ENCODE measurements around the gene MAGI1.

DNA sequence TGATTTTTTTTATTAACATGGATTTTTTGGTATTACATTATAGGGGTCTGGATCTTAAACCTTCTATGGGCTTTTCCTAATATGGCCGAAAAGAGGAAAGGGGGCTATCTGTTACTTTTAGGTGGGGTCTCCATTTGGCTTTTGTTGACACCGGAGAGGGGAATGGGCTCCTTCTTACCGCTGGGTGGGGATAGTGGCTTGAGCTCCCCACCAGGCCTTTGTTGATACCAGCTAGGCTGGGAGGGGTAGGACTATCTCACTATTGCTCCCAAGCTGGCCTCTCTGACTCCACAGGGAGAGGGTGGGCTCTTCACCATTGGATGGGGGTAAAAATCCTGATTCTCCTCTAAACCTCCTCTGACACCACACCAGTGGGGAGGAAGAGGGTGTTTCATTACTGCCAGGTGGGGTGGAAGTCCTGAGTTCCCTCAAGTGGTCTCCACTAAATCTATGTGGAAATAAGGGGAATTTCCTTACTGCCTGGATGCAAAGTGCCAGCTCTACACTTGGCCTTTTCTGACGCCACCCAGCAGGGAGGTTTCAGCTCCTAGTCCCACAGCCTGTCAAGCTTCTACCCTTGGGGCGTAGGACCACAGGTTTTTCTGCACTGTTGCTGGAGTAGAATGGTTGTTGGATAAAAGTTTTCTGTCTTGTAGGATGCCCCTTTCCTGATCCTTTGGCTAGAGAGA is 572.3 kb downstream of the MAGI1 start:
- TF ChIP-seq, protein P1, sequence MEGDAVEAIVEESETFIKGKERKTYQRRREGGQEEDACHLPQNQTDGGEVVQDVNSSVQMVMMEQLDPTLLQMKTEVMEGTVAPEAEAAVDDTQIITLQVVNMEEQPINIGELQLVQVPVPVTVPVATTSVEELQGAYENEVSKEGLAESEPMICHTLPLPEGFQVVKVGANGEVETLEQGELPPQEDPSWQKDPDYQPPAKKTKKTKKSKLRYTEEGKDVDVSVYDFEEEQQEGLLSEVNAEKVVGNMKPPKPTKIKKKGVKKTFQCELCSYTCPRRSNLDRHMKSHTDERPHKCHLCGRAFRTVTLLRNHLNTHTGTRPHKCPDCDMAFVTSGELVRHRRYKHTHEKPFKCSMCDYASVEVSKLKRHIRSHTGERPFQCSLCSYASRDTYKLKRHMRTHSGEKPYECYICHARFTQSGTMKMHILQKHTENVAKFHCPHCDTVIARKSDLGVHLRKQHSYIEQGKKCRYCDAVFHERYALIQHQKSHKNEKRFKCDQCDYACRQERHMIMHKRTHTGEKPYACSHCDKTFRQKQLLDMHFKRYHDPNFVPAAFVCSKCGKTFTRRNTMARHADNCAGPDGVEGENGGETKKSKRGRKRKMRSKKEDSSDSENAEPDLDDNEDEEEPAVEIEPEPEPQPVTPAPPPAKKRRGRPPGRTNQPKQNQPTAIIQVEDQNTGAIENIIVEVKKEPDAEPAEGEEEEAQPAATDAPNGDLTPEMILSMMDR (conservative IDR thresholded peaks at IDR 0.05 in 1 of 2, IDR thresholded peaks at IDR 0.05 in 1 of 2; ENCODE audit: low read depth in 1 of 2, low read length in 2 of 2), result peak in 1 of 2 donors; percentile 2
- no peak for TF ChIP-seq EZH2 (IDR thresholded peaks at IDR 0.05; ENCODE audit: low read length, missing control alignments)
